ENCODE data around the gene ZBTB49.
A peak's percentile ranks its signal among the peaks of the same experiment; 100 is the strongest.
"Not testable (repeated sequence)": the region's sequence is repeated elsewhere in the genome, so short reads cannot be mapped to it uniquely, and the experiment has no call there.

ZBTB49 gene

GRCh38 chr4:4327652-4328121 lies 37.6 kb downstream of the ZBTB49 start:
- DNase-seq, result no peak

DNA sequence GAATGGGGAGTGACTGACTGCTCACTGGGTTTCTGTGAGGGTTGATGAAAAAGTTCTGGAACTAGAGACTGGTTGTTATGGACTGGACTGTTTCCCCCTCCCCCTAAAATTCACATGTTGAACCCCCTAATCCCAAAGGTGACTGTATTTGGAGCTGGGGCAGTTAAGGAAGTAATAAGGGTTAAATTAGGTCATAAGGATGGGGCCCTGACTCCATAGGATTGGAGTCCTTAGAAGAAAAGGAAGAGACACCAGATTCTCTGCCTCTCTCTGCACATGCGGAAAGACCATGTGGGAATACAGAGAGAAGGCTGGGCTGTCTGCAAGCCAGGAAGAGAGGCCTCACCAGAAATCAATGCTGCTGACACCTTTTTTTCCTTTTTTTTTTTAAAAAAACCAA lies 38.2 kb downstream of the ZBTB49 start:
- DNase-seq, result no peak

DNA sequence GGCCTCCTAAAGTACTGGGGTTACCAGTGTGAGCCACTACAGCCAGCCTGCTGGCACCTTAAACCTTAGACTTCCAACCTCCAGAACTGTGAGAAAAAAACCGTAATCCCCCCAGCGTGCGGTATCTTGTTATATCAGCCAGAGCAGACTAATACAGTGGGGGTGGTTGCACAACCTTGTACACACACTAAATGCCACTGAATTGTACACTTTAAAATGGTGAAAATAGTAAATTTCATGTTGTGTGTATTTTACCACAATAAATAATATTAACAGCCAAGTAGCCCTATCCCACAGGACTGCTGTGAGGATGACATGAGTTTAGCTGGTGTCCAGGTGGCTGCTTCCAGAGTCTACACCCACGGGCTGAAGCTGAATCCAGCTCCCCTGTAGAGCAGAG lies 38.8 kb downstream of the ZBTB49 start:
- DNase-seq, result no peak

DNA sequence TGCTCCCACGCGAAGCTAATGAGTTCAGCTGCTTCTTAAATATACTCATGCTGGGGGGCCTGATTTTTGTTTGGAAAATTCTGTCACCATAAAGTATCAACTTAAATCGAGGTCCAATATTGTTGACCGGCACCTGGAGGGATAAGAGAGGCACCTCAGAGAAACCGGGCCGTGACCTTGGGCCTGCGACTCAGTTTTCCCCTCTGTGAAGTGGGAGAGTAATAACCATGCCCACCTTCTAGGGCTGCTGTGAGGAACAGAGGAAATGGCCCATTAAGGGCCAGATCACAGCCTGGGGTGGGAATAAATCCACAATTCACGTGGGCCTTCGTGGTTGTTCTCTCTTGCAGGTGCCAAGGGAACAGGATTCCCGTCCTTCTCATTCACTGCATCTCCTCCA lies 39.4 kb downstream of the ZBTB49 start:
- no peak for DNase-seq

DNA sequence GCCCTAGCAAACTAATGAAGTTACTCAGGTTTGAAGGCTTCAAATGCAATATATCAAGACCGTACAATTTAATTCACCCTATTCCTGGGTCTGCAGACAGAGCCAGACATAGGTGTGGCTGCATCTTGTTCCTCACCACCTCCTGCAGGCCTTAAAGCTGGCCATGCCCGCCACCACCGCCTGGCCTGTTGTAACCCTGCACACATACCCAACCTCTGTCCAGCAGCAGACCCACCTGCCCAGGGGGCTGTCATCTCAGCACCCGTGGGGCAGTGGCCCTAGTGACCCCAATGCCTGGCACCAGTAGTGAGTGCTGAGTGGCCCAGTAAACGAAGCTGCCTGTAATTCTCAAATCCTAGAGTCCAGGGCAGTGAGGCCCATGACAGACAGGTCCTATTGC lies 40.7 kb downstream of the ZBTB49 start:
- no peak for DNase-seq

DNA sequence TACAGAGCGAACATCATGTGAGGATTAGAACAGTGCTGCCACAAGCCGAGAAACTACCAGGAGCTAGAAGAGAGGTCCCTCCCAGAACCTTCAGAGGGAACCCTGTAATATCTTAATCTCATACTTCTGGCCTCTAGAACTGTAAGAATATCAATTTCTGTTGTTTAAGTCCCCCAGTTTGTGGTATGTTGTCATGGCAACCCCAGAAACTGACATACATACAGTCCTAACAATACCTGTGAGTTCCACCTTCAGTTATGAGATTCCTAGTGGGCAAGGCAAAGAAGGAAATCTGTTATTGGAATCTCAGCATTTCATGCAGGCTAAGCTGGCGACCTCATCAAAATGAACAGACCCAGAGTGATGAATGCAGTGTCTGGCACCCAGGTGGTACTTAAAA lies 42.5 kb downstream of the ZBTB49 start:
- no peak for DNase-seq

DNA sequence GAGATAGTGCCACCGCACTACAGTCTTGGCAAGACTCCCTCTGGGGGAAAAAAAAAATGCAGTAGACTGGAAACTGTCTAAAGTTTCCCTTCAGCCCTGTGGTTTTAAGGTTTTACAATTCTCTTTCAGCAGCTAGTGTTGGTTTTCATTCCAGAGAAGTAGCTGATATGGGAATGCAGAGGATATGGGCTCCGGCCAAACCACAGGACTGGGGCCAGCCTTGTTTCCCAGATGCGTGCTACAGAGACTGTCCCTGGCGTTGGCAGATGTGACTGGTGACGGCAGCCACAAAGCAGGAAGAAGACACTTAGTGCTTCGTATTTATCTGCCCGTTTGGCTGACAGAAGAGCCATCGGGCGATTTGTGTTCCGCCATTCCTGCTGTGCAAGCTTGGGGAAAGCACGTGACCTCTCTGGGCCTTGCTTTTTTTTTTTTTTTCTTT lies 43.2 kb downstream of the ZBTB49 start:
- no peak for DNase-seq

- DNase-seq, result peak; percentile 27
Observed at GRCh38 chr4:4334798-4335520, 44.9 kb downstream of the ZBTB49 start.

- no peak for DNase-seq
Observed at GRCh38 chr4:4338210-4339001, 48.4 kb downstream of the ZBTB49 start.

- no peak for DNase-seq
Observed at GRCh38 chr4:4339504-4340085, 49.5 kb downstream of the ZBTB49 start.

DNA sequence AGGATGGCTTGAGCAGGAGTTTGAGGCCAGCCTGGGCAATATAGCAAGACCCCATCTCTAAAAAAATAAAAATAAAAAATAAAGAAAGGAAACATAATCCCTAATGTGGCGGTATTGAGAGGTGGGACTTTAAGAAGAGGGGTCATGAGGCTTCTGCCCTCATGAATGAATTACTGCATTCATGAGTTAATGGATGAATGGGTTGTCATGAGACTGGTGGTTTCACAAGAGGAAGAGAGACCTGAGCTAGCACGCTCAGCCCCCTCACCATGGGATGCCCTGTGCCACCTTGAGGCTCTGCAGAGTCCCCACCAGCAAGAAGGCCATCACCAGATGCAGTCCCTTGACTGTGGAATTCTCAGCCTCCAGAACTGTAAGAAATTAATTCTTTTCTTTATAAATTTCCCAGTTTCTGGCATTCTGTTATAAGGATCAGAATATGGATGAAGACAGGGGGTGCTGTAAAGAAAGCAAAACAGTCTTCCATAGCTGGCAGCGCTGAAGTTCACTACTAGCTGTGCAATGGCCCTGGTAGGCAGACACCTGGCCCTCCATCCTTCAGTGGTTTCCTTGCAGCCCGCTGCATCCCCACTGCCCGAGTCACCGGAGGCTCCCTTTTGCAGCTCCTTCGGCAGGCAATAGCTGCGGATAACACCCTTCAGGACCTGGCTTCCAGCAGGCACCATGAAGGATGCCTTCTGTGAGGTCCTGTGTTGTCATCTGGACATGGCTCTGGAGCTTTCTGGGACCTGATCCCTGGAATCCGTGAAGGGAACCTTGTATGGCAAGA lies 52.0 kb downstream of the ZBTB49 start:
- no peak for DNase-seq

DNA sequence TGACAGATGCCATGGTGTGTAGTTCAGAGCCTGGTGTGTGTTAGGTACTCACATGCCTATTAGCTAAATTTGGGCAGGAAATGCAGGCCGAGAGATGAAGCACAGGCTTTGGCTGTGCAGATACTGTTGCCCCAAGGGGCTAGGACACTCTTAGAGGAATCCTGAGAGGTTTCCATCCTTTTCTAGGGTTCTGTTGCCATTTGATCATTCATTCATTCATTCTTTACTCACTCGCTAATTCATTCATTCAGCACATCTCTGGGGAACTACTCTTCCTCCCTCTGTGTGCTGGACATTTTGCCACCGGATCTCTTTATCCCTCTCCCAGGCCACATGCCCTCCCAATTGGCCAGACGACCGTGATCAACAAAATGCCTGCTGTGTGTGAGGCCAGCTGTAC lies 53.0 kb downstream of the ZBTB49 start:
- no peak for DNase-seq

- no peak for DNase-seq
Observed at GRCh38 chr4:4344915-4345527, 55.0 kb downstream of the ZBTB49 start.

DNA sequence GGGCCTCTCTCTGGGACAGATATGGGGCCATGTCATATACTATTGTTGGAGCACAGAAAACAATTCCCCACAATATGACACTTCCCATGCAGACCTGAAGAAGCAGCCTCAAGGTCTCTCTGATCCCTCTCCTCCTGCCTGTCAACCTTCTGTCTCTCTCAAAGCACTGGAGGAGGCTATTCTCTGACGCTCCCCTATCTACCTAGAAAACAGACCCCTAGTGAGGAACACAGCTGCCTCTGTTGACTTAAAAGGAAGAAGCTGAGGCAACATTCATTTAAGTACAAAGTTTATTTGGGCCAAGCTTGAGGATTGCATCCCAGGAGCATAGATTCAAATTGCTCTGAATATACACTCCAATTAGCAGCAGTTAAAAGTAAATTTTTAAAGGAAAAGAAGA lies 57.5 kb downstream of the ZBTB49 start:
- no peak for DNase-seq

DNA sequence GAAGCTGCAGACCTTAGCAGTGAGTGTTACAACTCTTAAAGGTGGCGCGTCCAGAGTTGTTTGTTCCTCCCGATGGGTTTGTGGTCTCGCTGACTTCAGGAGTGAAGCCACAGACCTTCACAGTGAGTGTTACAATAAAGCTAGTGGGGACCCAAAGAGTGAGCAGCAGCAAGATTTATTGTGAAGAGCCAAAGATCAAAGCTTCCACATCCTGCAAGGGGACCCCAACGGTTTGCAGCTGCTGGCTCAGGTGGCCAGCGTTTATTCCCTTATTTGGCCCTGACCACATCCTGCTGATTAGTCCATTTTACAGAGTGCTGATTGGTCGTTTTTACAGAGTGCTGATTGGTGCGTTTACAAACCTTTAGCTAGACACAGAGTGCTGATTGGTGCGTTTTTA lies 58.5 kb downstream of the ZBTB49 start:
- DNase-seq, result not testable (repeated sequence)

- no peak for DNase-seq
Observed at GRCh38 chr4:4349867-4350266, 59.8 kb downstream of the ZBTB49 start.

DNA sequence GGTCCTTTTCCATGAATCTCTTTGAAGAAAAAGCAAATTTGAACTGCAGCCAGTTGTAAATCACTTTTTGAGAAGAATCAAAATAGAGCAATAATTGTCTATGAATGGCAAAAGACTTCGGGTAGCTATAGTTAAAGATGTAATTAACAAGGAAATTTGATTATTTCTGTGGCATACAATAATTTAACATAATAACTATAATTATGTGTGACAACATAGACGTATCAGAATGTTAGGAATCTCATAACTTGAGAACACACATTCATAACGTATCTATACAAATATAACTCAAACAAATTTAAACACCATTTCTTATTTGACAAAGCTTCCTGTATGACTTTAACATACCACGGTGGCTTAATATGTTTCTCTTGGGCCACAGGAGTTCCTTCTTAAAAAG lies 60.9 kb downstream of the ZBTB49 start:
- no peak for DNase-seq

DNA sequence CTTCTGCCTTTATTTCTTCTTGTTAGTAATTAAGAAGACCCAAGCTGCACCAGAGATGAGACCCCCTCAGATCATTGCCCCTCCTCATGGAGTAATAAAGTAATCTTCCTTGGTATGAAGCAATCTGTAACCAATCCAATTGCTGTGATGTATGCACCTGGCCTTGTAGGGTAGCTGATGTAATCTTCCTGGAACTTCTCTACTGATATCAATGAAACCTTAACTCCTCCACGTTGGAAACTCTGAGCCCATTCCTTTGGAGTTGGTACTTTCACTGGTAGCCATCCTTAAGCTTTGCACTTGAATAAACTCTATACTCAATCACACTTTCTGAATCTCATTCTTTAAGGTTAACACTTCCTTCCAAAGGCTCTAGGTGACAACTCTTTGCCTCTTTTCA lies 65.3 kb downstream of the ZBTB49 start:
- no peak for DNase-seq

DNA sequence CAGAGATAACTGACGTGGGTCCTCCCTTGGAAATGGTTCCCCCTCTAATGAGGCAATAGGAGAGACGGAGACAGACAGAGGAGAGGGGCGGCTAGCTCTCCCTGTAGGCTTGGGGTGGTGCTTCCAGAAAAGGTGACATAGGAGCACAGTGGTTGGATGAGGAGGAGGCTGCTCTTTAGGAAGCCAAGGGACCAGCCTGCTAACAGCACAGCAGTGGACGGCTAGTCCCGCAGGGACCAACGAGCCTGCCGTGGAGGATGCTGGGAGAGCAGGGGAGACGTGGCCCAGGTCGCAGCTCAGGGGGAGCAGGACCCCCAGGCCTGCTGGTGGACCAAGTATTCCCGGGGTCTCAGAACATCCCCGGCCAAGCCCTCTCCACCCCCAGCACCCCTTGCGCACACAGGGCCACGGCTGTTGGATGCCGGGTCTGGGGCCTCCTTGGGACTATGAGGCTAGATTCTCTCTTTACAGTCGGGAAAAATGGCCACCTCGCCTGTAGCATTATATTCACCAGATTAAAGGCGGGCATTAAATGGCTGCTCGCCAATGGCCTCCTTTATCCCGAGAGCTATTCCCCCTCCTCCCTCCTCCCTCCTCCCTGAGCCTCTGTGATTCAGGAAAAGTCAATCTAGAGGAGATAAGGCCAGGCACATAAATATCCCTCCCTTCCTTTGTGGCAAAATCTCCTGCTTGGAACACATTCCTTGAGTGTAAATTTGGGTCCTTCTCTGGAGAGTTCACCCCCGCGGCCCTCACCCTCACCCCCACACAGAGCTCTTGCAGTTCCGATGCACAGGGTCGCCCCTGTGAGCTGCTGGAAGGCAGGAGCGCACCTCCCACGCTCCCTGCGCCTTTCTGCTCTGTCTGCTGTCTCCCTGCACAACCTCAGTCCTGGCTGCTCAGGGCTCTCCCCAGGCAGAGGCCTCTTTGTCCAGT lies 66.3 kb downstream of the ZBTB49 start:
- DNase-seq, result no peak

DNA sequence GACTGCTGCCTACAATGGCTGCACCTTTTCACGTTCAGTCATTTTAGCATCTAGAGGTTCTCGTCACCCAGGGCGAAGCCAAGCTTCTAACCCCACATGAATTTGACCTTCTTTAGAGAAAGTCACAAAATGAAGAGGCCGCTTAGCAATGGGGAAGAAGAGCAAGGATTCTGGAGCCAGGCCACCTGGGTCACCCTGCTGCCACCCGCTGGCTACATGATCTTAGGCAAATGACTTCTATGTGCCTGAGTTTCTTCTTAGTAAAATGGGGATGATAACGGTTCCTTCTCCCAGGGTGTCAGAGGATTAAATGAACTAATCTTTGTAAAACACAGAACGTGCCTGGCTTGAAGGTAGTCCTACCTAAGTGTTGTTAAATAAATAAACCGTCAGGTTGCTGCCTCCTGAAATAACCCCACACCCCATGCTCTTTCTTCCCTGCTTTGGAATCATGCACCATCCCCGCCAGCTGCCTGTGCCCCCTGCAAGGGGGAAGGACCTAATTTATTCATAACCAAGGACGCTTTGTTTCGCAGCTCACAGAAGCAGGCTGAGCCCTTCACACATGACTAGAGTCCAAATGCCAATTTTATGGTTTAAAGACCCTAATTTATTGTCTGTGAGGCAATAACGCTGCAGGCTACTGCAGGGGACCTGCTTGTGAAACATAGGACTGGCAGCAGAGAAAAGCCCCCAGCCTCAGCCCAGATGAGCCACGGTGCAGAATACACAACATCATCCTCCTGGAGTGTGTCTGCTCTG lies 68.2 kb downstream of the ZBTB49 start:
- DNase-seq, result no peak

- no peak for DNase-seq
Observed at GRCh38 chr4:4361883-4362282, 71.8 kb downstream of the ZBTB49 start.

Data from KG1 (cell line).